ENCODE results near the gene LRPPRC. TPM values are rescaled to one million over a fixed set of nuclear protein-coding genes. Genes with fewer than 3 reads are reported as not detected.
A peak's percentile ranks its signal among the peaks of the same experiment; 100 is the strongest.

Gene LRPPRC
- total and polyA plus RNA-seq, 9 of the 15 experiments (the other 6 are each of a cell fraction or from before 2014, with no cell fraction given) = 41.5 to 214 (median 138) TPM

DNA sequence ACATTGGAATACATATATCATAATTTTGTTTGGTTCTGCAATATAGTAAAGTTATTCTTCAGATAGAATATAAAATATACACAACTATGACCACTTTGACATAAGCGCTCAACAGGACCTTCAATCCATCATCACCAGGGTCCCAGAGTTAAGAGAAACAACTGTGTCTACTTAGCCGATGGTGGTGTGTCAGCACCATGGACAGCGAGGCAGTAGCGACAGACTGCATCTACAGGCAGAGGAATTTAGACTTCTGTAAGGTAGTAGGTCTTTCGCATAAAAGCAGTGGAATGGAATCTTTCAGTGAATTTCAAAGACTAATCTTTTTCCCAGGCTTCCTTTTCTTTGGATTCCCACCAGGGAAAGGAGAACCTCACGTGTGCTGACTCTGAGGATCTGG, 20.5 kb upstream of the LRPPRC start (continued):
- TF ChIP-seq, protein P1, sequence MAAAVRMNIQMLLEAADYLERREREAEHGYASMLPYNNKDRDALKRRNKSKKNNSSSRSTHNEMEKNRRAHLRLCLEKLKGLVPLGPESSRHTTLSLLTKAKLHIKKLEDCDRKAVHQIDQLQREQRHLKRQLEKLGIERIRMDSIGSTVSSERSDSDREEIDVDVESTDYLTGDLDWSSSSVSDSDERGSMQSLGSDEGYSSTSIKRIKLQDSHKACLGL (CRISPR knock-in tag; IDR thresholded peaks at IDR 0.05; ENCODE audit: borderline replicate concordance, poor library complexity, severe bottlenecking) = no peak
- TF ChIP-seq, protein P2, sequence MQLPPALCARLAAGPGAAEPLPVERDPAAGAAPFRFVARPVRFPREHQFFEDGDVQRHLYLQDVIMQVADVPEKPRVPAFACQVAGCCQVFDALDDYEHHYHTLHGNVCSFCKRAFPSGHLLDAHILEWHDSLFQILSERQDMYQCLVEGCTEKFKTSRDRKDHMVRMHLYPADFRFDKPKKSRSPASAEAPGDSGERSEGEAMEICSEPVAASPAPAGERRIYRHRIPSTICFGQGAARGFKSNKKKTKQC (CRISPR knock-in tag; IDR thresholded peaks at IDR 0.05) = peak; percentile 81
- TF ChIP-seq RCOR1 (IDR thresholded peaks at IDR 0.05; ENCODE audit: borderline replicate concordance in 1 of 2, low read depth in 2 of 2, low read length in 2 of 2) (peak in 1 of 2 experiments; percentile 44; a peak in 1 of 4 replicates), PRMT5 (CRISPR knock-in tag; IDR thresholded peaks at IDR 0.05) (0 out of 2 replicates have a peak, but pooled peaks have one; percentile 72), HNRNPL (IDR thresholded peaks at IDR 0.05; ENCODE audit: low read depth, low read length) (no peak), EHMT2 (IDR thresholded peaks at IDR 0.05) (peak; percentile 98), MAZ (CRISPR knock-in tag; conservative IDR thresholded peaks at IDR 0.05 in 1 of 2, IDR thresholded peaks at IDR 0.05 in 1 of 2) (peak in 1 of 2 experiments; percentile 42; a peak in 1 of 4 replicates), MIER1 (IDR thresholded peaks at IDR 0.05; ENCODE audit: low read depth) (peak; percentile 95), ARID1B (IDR thresholded peaks at IDR 0.05) (no peak), TEAD1 (CRISPR knock-in tag; IDR thresholded peaks at IDR 0.05) (peak in 1 of 2 experiments; percentile 22; a peak in 1 of 4 replicates), ZNF668 (CRISPR knock-in tag; IDR thresholded peaks at IDR 0.05) (no peak), CREM (IDR thresholded peaks at IDR 0.05; ENCODE audit: low read depth) (peak; percentile 67), ZNF644 (tag; IDR thresholded peaks at IDR 0.05; ENCODE audit: low read depth) (peak; percentile 54; the same call in 1 of the 2 replicates), NR2C2 (CRISPR knock-in tag; IDR thresholded peaks at IDR 0.05) (peak; percentile 41; the same call in 1 of the 2 replicates), NR2C2 (tag; IDR thresholded peaks at IDR 0.05) (no peak), IFI16 (CRISPR knock-in tag; IDR thresholded peaks at IDR 0.05) (no peak), ZNF280A (IDR thresholded peaks at IDR 0.05; ENCODE audit: low read depth, partially characterized antibody) (no peak)
- TF ChIP-seq, protein P3, sequence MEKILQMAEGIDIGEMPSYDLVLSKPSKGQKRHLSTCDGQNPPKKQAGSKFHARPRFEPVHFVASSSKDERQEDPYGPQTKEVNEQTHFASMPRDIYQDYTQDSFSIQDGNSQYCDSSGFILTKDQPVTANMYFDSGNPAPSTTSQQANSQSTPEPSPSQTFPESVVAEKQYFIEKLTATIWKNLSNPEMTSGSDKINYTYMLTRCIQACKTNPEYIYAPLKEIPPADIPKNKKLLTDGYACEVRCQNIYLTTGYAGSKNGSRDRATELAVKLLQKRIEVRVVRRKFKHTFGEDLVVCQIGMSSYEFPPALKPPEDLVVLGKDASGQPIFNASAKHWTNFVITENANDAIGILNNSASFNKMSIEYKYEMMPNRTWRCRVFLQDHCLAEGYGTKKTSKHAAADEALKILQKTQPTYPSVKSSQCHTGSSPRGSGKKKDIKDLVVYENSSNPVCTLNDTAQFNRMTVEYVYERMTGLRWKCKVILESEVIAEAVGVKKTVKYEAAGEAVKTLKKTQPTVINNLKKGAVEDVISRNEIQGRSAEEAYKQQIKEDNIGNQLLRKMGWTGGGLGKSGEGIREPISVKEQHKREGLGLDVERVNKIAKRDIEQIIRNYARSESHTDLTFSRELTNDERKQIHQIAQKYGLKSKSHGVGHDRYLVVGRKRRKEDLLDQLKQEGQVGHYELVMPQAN (IDR thresholded peaks at IDR 0.05; ENCODE audit: borderline replicate concordance) = no peak
- TF ChIP-seq, protein P4, sequence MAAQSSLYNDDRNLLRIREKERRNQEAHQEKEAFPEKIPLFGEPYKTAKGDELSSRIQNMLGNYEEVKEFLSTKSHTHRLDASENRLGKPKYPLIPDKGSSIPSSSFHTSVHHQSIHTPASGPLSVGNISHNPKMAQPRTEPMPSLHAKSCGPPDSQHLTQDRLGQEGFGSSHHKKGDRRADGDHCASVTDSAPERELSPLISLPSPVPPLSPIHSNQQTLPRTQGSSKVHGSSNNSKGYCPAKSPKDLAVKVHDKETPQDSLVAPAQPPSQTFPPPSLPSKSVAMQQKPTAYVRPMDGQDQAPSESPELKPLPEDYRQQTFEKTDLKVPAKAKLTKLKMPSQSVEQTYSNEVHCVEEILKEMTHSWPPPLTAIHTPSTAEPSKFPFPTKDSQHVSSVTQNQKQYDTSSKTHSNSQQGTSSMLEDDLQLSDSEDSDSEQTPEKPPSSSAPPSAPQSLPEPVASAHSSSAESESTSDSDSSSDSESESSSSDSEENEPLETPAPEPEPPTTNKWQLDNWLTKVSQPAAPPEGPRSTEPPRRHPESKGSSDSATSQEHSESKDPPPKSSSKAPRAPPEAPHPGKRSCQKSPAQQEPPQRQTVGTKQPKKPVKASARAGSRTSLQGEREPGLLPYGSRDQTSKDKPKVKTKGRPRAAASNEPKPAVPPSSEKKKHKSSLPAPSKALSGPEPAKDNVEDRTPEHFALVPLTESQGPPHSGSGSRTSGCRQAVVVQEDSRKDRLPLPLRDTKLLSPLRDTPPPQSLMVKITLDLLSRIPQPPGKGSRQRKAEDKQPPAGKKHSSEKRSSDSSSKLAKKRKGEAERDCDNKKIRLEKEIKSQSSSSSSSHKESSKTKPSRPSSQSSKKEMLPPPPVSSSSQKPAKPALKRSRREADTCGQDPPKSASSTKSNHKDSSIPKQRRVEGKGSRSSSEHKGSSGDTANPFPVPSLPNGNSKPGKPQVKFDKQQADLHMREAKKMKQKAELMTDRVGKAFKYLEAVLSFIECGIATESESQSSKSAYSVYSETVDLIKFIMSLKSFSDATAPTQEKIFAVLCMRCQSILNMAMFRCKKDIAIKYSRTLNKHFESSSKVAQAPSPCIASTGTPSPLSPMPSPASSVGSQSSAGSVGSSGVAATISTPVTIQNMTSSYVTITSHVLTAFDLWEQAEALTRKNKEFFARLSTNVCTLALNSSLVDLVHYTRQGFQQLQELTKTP (IDR thresholded peaks at IDR 0.05; ENCODE audit: low read depth in 1 of 2, partially characterized antibody in 2 of 2) = peak in 1 of 2 experiments; percentile 71

Data from K562 (cell line).